NCI-H2227 treated with DMSO at 0.1 percent for 48 hours (cell line): Measurements from ENCODE around the gene HOXC13.

ENCODE experiments used
- DNase-seq: peaks from one replicate; lab custom pipeline; 2025; lab: John Stamatoyannopoulos, UW

Gene HOXC13

GRCh38 chr12:53955036-53955775 lies 16.6 kb downstream of the HOXC13 start:
- DNase-seq, result no peak

DNA sequence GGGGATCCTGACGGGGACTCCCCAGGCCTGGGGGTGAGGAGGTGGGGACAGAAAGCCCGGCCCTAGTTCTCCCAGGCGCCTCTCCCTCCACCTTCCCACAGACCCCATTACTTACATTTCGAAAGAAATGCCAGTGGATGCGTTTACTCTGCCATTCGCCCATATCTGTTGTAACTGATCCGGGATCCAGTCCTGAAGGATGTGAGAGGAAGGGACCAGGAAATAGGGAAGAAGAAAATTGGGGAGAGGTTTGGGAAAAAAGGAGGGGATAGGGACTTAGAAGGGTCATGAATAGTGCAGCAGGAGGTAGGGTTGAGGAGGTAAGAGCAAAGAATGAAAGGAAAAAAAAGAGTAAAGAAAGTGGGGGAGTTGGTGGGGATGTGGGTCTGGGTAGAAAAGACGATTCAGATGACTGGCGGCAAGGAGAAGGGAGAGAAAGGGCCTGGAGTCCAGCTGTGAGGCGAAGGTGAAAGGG lies 17.2 kb downstream of the HOXC13 start:
- DNase-seq, result no peak

DNA sequence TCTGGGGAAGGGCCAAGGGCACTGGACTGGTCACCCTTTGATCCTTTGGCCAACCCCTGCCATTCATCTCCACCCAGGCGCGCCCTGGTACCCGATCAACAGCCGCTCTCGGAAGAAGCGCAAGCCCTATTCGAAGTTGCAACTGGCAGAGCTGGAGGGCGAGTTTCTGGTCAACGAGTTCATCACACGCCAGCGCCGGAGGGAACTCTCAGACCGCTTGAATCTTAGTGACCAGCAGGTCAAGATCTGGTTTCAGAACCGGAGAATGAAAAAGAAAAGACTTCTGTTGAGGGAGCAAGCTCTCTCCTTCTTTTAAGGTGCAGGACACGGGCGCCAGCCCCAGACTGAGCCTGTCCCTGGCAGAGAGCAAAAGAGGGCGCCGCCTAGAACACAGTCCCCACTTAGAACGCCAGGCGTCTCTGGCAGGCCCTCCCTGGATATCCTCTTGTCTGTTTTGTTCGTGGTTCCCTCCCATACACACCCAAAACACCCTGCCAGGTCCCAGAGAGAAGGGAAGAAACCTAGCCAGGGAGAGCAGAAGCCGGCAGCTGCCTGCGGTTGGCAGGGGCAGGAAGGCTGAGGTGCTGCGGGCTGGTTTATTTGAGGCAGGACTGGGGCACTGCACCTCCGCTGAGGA lies 17.7 kb downstream of the HOXC13 start:
- no peak for DNase-seq

- no peak for DNase-seq
Measured at GRCh38 chr12:53956914-53957536, 18.4 kb downstream of the HOXC13 start.

DNA sequence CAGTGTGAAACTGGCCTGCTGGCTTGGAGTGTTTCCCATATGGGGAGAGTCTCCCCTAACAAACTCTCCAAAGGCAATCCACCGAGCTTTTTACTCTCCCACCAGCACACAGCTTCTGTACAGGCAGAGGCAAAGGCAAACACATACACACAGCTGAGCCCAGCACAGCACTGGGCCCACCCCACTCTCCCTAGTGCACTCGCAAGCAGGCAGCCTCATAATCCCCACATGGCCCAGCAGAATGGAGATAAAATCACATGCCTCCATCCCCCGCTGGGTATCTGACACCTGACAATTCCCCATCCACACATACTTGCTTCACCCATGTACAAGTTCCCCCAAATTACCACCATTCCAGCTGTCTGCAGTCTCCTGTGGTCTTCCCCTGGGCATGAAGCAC lies 19.5 kb downstream of the HOXC13 start:
- DNase-seq, result no peak

DNA sequence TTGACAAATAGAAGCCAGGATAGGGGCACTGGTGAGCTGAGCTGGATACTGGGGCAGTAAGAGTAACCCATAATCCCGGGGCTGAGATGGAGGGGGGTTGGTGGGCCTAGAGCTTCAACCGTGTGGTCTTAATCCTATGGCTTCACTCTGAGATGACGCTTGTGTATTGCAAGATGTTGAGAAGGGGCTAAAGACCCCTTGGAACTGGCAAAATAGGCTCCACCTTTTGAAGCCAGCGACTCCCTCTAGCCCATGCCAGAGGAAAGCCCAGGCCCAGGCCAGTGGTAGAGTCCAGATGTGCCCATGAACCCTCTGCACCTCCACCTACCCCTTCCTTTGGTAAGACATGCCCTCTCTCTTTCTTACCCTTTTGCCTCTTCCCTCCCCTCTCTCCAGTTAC lies 20.7 kb downstream of the HOXC13 start:
- no peak for DNase-seq

- no peak for DNase-seq
Measured at GRCh38 chr12:53960187-53961024, 21.8 kb downstream of the HOXC13 start.

- no peak for DNase-seq
Measured at GRCh38 chr12:53961025-53961761, 22.6 kb downstream of the HOXC13 start.

- no peak for DNase-seq
Measured at GRCh38 chr12:53963005-53963404, 24.4 kb downstream of the HOXC13 start.

GRCh38 chr12:53963434-53964314 lies 25.0 kb downstream of the HOXC13 start:
- DNase-seq, result no peak

- DNase-seq, result no peak
Measured at GRCh38 chr12:53964315-53964713, 25.7 kb downstream of the HOXC13 start.

GRCh38 chr12:53965281-53966084 lies 26.9 kb downstream of the HOXC13 start:
- no peak for DNase-seq

GRCh38 chr12:53966085-53966384 lies 27.4 kb downstream of the HOXC13 start:
- no peak for DNase-seq

DNA sequence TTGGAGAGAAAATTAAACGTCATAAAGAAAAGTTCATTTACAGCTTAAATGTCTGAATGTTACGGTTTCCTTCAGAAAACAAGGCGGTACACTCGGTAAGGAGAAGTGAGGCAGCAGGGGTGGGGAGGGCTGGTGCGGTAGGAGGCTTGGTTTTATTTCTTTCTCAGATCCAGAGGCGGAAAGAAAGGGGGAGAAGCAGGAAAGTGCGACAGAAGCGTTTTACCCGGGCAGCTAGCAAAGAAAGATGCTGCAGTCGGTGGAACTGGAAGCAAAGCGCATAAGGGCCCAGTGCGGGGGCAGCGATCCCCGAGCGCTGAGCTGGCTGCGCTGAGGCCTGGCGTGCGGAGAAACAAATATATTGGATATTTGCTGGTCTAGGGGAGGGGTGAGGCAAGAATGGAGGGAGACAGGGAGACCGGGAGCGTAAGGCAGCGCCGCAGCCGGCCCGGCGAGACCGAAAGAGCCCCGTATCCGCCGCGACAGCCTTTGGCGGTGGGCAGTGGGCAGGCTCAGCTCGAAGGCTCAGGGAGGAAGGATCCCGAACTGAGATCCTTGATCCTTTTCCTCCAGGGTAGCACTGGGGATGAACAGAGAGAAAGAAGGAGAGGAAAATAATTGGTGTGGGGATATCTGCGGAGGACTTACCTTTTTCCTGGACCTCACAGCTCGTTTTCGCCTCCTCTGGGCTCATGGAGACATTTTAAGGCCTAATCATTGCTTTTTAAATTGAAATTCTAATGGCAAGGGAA lies 27.9 kb downstream of the HOXC13 start:
- no peak for DNase-seq

DNA sequence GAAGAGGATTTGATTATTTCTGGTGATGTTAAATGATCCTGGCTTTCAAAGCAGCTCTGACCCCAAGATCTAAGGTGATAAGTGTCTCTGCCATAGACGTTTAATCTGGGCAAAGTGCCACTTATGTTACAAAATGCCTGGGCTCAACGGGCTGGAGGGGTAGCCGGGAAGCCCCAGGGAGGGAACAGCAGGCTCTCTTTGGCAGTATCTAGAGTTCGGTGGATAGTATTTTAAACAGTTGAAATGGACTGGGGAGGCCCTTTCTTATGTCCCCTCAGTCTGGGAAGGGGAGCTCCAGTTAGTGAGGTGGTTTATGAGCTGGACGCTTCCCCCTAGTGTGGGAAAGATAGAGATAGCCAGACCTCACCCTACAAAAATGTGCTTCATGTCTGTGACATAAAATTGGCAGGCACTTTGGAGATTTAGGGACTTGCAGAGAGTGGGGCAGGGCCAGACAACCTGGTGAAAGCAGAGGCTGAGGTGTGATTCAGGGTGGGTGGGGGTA lies 28.8 kb downstream of the HOXC13 start:
- no peak for DNase-seq

DNA sequence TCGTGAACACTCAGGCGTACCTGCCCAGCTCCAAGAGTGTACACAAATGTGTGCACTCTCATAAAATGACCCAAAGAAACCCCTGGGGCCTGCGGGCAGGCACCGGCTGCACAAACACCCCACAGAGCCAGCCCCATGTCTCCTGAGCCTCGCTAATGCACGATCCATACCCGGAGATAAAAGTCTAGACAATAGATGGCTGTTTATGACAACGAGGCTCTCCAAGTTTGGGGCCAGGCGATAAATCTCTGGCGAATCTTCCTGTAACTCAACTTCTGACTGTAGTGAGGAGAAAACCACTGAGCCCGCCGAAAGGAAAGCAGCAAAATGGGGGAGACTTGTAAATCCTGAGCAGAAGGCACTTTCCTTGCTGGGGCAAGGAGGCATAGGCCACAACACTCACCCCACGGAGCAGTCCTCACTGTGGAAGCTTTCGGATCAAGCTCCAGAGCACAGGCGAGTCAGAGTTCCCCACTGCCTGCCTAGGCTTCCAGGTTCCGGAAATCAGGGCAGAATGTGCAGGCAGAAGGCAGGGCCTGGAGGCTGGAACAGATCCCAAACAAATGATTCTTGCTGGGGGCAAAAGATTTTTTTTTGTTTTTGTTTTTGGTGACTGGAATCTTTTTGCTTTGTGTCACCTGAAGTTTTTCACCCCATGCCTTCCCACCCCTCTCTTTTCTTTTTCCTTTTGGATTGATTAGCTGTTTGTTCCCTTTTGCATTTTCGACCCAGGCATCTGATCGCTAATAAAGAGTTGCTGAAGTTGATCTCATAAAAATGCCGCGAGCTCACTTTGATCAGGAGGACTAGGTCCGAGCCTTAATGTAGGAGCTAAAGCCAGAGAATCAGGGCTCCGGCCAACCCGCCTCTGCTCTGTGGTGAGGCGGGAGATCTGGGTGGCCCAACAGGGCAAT lies 29.8 kb downstream of the HOXC13 start:
- no peak for DNase-seq

DNA sequence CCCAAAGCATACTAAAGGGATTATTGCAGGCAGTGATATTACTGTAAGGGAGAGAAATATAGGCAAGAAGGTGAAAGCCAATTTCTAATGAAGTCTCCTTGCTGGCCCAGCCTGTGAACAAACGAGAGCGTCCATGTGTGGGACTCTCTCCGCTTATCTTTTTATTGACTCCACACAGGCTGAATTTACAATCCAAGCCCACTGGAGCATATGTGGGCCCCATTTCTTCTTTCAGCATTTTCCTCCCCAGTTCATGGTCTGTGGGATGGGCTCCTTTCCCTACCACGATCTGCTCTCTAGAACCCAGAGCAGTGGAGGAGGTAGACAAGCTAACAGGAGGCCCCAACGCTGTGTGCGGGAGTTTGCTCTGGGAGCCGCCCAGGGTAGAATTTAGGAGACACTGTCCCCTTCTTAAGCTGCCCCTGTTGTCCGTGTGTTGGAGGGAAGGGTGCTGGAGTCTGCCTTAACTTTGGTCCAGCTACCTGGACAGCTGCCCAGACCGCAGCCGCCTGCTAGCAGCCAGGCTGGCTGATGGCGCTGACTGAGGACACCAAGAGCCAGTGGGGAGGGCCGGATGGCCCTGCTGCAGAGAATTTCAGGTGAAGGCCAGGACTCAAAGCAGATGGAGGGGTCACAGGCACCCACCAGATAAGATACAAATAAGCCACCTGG lies 31.1 kb downstream of the HOXC13 start:
- no peak for DNase-seq
